NCI-H128 (cell line): Measurements from ENCODE around the gene CBX4.
A peak's percentile ranks its signal among the peaks of the same experiment; 100 is the strongest.

Experiments used
- DNase-seq: peaks from one replicate; lab custom pipeline; 2025; ENCODE audit not compliant: unreplicated experiment; lab: John Stamatoyannopoulos, UW

The CBX4 gene

GRCh38 chr17:79839356-79840268 is at the start of gene CBX4:
Gene CBX4, minus strand, starts transcription at chr17:79839440. Its CDS starts 189 bp downstream, at chr17:79839251.
- peak; percentile 77 for DNase-seq

- DNase-seq = no peak
Observed at GRCh38 chr17:79888009-79888540, 48.8 kb upstream of the CBX4 start.

GRCh38 chr17:79887451-79887991 is 48.3 kb upstream of the CBX4 start:
- DNase-seq = no peak

GRCh38 chr17:79883202-79883601 is 44.0 kb upstream of the CBX4 start:
- no peak for DNase-seq

GRCh38 chr17:79878329-79878947 is 39.2 kb upstream of the CBX4 start:
- no peak for DNase-seq

GRCh38 chr17:79877041-79877440 is 37.8 kb upstream of the CBX4 start:
- no peak for DNase-seq

- DNase-seq = no peak
Observed at GRCh38 chr17:79875511-79875910, 36.3 kb upstream of the CBX4 start.

- DNase-seq = no peak
Observed at GRCh38 chr17:79874329-79874981, 35.2 kb upstream of the CBX4 start.

GRCh38 chr17:79873583-79873982 is 34.3 kb upstream of the CBX4 start:
- DNase-seq = no peak

GRCh38 chr17:79872762-79873161 is 33.5 kb upstream of the CBX4 start:
- DNase-seq = no peak

GRCh38 chr17:79871131-79871530 is 31.9 kb upstream of the CBX4 start:
- DNase-seq = no peak

- no peak for DNase-seq
Observed at GRCh38 chr17:79870540-79870939, 31.3 kb upstream of the CBX4 start.

- no peak for DNase-seq
Observed at GRCh38 chr17:79866791-79867518, 27.7 kb upstream of the CBX4 start.

GRCh38 chr17:79865351-79866210 is 26.3 kb upstream of the CBX4 start:
- DNase-seq = no peak

- DNase-seq = no peak
Observed at GRCh38 chr17:79864617-79865250, 25.5 kb upstream of the CBX4 start.

- no peak for DNase-seq
Observed at GRCh38 chr17:79864147-79864546, 24.9 kb upstream of the CBX4 start.

GRCh38 chr17:79862771-79863440 is 23.7 kb upstream of the CBX4 start:
- no peak for DNase-seq

GRCh38 chr17:79862238-79862637 is 23.0 kb upstream of the CBX4 start:
- no peak for DNase-seq
